Placental pericyte (primary cell): ENCODE results near the gene IFNA16. TPM values are rescaled to one million over a fixed set of nuclear protein-coding genes. Genes with fewer than 3 reads are reported as not detected.

ENCODE experiments used
- total RNA-seq: library from RNA; depleted of rRNA; stranded (reverse); fragments of >200 nt; gene quantifications from 2 replicates; pipeline ENCODE4 v1.2.3, GENCODE V29; 2012

Gene IFNA16
- total RNA-seq = not detected in 2 replicates

DNA sequence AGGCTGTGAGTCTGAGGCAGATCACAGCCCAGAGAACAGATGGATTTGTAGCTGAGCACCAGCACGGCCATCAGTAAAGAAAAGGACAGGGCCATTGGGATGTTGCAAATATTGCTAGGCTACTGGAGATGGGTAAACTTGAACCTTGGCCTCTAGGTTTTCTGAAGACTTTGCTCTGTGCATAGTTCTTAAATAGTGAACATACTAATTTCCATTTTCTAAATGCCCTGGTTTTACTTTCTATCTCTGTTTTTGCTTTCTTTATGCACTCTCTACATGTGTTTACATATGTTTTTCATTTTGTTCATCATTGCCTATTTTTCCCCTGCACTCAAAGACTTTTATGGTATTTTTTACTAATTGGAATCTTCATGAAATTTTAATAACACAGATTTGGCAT lies at the start of gene IFNA16:
IFNA16 (minus strand) TSS at position 101 of the 400 bp plus-strand sequence; CDS start at position 95, 6 bp downstream.

DNA sequence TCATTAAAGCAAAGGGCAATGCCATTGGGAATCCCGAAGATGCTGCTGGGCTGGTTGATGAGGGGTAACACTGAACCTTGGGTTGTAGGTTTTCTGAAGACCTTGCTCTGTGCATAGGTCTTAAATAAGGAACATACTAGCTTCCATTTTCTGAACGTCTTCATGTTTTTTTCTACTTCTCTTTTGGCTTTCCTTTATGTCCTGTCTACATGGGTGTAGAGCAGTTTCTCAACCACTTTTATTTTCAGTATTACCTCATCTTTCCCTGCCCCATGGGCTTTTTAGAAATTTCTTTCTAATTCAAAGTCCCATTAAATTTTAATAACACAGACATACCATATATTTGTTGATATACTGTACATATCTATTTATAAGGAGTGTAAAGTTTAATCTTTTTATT lies 22.8 kb upstream of the IFNA16 start, which contains the start of gene IFNA14:
IFNA14 (minus strand) TSS at position 95 of the 400 bp plus-strand sequence; CDS start at position 25, 70 bp downstream.

DNA sequence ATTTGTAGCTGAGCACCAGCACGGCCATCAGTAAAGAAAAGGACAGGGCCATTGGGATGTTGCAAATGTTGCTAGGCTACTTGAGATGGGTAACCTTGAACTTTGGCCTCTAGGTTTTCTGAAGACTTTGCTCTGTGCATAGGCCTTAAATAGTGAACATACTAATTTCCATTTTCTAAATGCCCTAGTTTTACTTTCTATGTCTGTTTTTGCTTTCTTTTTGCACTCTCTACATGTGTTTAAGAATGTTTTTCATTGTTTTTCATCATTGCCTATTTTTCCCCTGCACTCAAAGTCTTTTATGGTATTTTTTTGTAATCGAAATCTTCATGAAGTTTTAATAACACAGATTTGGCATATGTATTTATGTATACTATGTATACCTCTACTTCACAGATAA lies 11.0 kb upstream of the IFNA16 start, which contains the start of gene IFNA17:
IFNA17 (minus strand) TSS at position 101 of the 400 bp plus-strand sequence; CDS start at position 52, 49 bp downstream.

DNA sequence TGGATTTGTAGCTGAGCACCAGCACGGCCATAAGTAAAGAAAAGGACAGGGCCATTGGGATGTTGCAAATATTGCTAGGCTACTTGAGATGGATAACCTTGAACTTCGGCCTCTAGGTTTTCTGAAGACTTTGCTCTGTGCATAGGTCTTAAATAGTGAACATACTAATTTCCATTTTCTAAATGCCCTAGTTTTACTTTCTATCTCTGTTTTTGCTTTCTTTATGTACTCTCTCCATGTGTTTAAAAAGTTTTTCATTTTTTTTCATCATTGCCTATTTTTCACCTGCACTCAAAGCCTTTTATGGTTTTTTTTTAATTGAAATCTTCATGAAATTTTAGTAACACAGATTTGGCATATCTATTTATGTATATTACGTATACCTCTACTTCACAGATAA lies 10.1 kb downstream of the IFNA16 start, which contains the start of gene IFNA10:
IFNA10 (minus strand) TSS at position 101 of the 400 bp plus-strand sequence; CDS start at position 55, 46 bp downstream.

DNA sequence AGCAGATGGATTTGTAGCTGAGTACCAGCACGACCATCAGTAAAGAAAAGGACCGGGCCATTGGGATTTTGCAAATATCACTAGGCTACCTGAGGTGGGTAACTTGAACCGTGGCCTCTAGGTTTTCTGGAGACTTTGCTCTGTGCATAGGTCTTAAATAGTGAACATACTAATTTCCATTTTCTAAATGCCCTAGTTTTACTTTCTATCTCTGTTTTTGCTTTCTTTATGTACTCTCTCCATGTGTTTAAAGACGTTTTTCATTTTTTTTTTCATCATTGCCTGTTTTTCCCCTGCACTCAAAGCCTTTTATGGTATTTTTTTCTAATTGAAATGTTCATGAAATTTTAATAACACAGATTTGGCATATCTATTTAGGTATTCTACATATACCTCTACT lies 15.0 kb downstream of the IFNA16 start, which contains the start of gene IFNA7:
IFNA7 (minus strand) TSS at position 101 of the 400 bp plus-strand sequence; CDS start at position 61, 40 bp downstream.

DNA sequence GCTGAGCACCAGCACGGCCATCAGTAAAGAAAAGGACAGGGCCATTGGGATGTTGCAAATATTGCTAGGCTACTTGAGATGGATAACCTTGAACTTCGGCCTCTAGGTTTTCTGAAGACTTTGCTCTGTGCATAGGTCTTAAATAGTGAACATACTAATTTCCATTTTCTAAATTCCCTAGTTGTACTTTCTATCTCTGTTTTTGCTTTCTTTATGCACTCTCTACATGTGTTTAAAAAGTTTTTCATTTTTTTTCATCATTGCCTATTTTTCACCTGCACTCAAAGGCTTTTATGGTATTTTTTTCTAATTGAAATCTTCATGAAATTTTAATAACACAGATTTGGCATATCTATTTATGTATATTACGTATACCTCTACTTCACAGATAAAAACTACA lies 29.6 kb downstream of the IFNA16 start, which contains the start of gene IFNA4:
IFNA4 (minus strand) TSS at position 101 of the 400 bp plus-strand sequence; CDS start at position 45, 56 bp downstream.

DNA sequence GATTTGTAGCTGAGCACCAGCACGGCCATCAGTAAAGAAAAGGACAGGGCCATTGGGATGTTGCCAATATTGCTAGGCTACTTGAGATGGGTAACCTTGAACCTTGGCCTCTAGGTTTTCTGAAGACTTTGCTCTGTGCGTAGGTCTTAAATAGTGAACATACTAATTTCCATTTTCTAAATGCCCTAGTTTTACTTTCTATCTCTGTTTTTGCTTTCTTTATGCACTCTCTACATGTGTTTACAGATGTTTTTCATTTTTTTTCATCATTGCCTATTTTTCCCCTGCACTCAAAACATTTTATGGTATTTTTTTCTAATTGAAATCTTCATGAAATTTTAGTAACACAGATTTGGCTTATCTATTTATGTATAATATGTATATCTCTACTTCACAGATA lies 50.6 kb downstream of the IFNA16 start, which contains the start of gene IFNA21:
IFNA21 (minus strand) TSS at position 101 of the 400 bp plus-strand sequence; CDS start at position 53, 48 bp downstream.

Other genes with a start within 250 kb of the IFNA16 start
- gene HACD4, start 185.7 kb downstream of the IFNA16 start, total RNA-seq = 1.8 and 5.6 TPM in 2 replicates
- not detected in 2 replicates for gene IFNB1, start 139.4 kb downstream of the IFNA16 start, total RNA-seq
- gene IFNW1, start 75.5 kb downstream of the IFNA16 start, total RNA-seq = not detected in 2 replicates
- gene IFNA21, start 50.7 kb downstream of the IFNA16 start, total RNA-seq = not detected in 2 replicates
- not detected in 2 replicates for gene IFNA4, start 29.7 kb downstream of the IFNA16 start, total RNA-seq
- not detected in 2 replicates for gene IFNA7, start 15.1 kb downstream of the IFNA16 start, total RNA-seq
- gene IFNA10, start 10.2 kb downstream of the IFNA16 start, total RNA-seq = not detected in 2 replicates
- not detected in 2 replicates for gene IFNA17, start 10.9 kb upstream of the IFNA16 start, total RNA-seq
- not detected in 2 replicates for gene IFNA14, start 22.7 kb upstream of the IFNA16 start, total RNA-seq
- 0.14 TPM in 1 of 2 replicates, not detected in the other for gene IFNA5, start 88.0 kb upstream of the IFNA16 start, total RNA-seq
- 25.6 and 42.7 TPM in 2 replicates for gene KLHL9, start 118.1 kb upstream of the IFNA16 start, total RNA-seq
- not detected in 2 replicates for gene IFNA6, start 133.6 kb upstream of the IFNA16 start, total RNA-seq
- gene IFNA13, start 150.7 kb upstream of the IFNA16 start, total RNA-seq = not detected in 2 replicates
- not detected in 2 replicates for gene IFNA2, start 168.1 kb upstream of the IFNA16 start, total RNA-seq
- not detected in 2 replicates for gene IFNA8, start 191.8 kb upstream of the IFNA16 start, total RNA-seq
- 0.14 TPM in 1 of 2 replicates, not detected in the other for gene IFNA1, start 223.1 kb upstream of the IFNA16 start, total RNA-seq